VCaP (cell line): ENCODE measurements around the gene PCSK1N.
"Not testable (repeated sequence)": the region's sequence is repeated elsewhere in the genome, so short reads cannot be mapped to it uniquely, and the experiment has no call there.

Experiments used
- H3K27ac ChIP-seq: fragments of 450-650 bp; 2 replicates; pipeline ENCODE4 v1.5.1; 2017
- CTCF ChIP-seq: fragments of 450-650 bp; conservative IDR thresholded peaks from 2 replicates; pipeline ENCODE4 v1.5.1; 2017; ENCODE audit warnings: mild to moderate bottlenecking, moderate library complexity

PCSK1N gene

GRCh38 chrX:48827654-48827968, 7.8 kb downstream of the PCSK1N start:
- TF ChIP-seq CTCF = no peak

GRCh38 chrX:48826876-48827653, 8.3 kb downstream of the PCSK1N start:
- H3K27ac ChIP-seq = no peak overlapping the region
- no peak for TF ChIP-seq CTCF

More at GRCh38 chrX:48827654-48827968, 7.8 kb downstream of the PCSK1N start:
- H3K27ac ChIP-seq = no peak overlapping the region

GRCh38 chrX:48826135-48826875, 9.1 kb downstream of the PCSK1N start, which contains the start of gene ERAS:
Gene ERAS (plus strand): TSS chrX:48826513. CDS start chrX:48829124, 2,611 bp downstream.
- TF ChIP-seq CTCF = no peak
- H3K27ac ChIP-seq = no peak within 1 kb of the TSS

- TF ChIP-seq CTCF = no peak
- H3K27ac ChIP-seq = no peak overlapping the region
Measured at GRCh38 chrX:48824066-48824465, 11.3 kb downstream of the PCSK1N start.

- TF ChIP-seq CTCF = no peak
- no peak overlapping the region for H3K27ac ChIP-seq
Measured at GRCh38 chrX:48823053-48823452, 12.4 kb downstream of the PCSK1N start.

GRCh38 chrX:48819394-48819793, 16.0 kb downstream of the PCSK1N start:
- H3K27ac ChIP-seq = not testable (repeated sequence)

GRCh38 chrX:48818866-48819265, 16.5 kb downstream of the PCSK1N start:
- no peak for TF ChIP-seq CTCF
- no peak overlapping the region for H3K27ac ChIP-seq

- TF ChIP-seq CTCF = no peak
- no peak overlapping the region for H3K27ac ChIP-seq
Measured at GRCh38 chrX:48818098-48818497, 17.3 kb downstream of the PCSK1N start.
